Adrenal gland (tissue), 12 donors: ENCODE measurements around the gene HEATR9. TPM values are rescaled to one million over a fixed set of nuclear protein-coding genes. Genes with fewer than 3 reads are reported as not detected.

ENCODE experiments used
- DNase-seq, 7 donors: peaks; one replicate each; pipeline ENCODE4 v3.0.0-alpha.2; 2019 to 2020
- H3K27ac ChIP-seq, 5 donors: fragments of 200-600 bp; sonication (generic) in 4 of 5; 1 replicate in 3 of 5; 2 replicates in 2 of 5; pipeline versions ENCODE4 v1.5.1 to v1.8.0; 2016 to 2020; ENCODE audit warnings: mild to moderate bottlenecking in 1 of 5
- H3K27me3 ChIP-seq: fragments of 200-600 bp; 2 replicates; pipeline ENCODE4 v1.8.0; 2021
- H3K36me3 ChIP-seq, 2 donors: fragments of 200-600 bp; replicated peaks in 1 of 2; 1 replicate in 1 of 2; 2 replicates in 1 of 2; pipeline versions ENCODE4 v1.5.1 to v1.8.0; 2018 to 2022
- H3K4me1 ChIP-seq, 2 donors: fragments of 200-600 bp; replicated peaks in 1 of 2; 1 replicate in 1 of 2; 2 replicates in 1 of 2; pipeline versions ENCODE4 v1.5.1 to v1.8.0; 2018 to 2021
- H3K4me3 ChIP-seq, 4 donors: fragments of 200-600 bp; sonication (generic) in 3 of 4; one replicate each; pipeline ENCODE4 v1.5.1; 2016 to 2018
- H3K9me3 ChIP-seq, 3 donors: fragments of 200-600 bp; sonication (generic) in 1 of 3; replicated peaks in 1 of 3; 1 replicate in 2 of 3; 2 replicates in 1 of 3; pipeline versions ENCODE4 v1.5.1 to v1.8.0; 2016 to 2021
- POLR2A ChIP-seq, 2 donors: fragments of 450-650 bp; IDR thresholded peaks; one replicate each; pipeline ENCODE4 v1.6.1; 2017; ENCODE audit warnings: antibody characterized with exemption in 2 of 2, mild to moderate bottlenecking in 2 of 2, moderate library complexity in 1 of 2
- WGBS, 4 donors: extraction: QIAGEN DNeasy Blood & Tissue Kit in 2 of 4; methylation state at CpG; one replicate each; pipeline versions ENCODE4 v1.1.5 to v1.1.7; 2013 to 2017; 5-methylcytosine and 5-hydroxymethylcytosine counted together
- intact Hi-C, 2 donors: fragments of 100-400 bp; cut with DNase I; formaldehyde crosslinking; loops; one replicate each; pipeline versions ENCODE4 v1.14.1 to v1.15.0; 2022 to 2023
- polyA plus RNA-seq, 3 donors: library from polyadenylated mRNA; stranded (reverse); fragments of 200-250 nt in 2 of 3; fragments of 350-450 nt in 1 of 3; fragmentation: Illumina TruSeq in 1 of 3; extraction: RNeasy Lipid Tissue Mini Kit (QIAGEN cat#74804) in 1 of 3; gene quantifications; one replicate each; pipeline ENCODE4 v1.2.3, GENCODE V29; 2013 to 2014
- total RNA-seq, 9 donors: library from RNA; depleted of rRNA in 4 of 9; stranded (reverse); fragments of >200 nt in 4 of 9; fragments of 120-200 nt in 1 of 9; fragmentation: NEBNext Ultra II Directional in 1 of 9; extraction: Animal tissue kit (Norgen Biotek cat#: 25700) in 1 of 9; gene quantifications; one replicate each; pipeline versions ENCODE4 v1.1.0 to v1.2.4, GENCODE V29; 2013 to 2023
- TF ChIP-seq, protein P1 (sequence below), 6 experiments: fragments of 450-650 bp in 4 of 6; fragments of 200-600 bp in 2 of 6; sonication (generic) in 1 of 6; IDR thresholded peaks; 1 replicate in 5 of 6; 2 replicates in 1 of 6; pipeline versions ENCODE4 v1.5.1 to v1.8.0; 2016 to 2021; ENCODE audit warnings: antibody characterized with exemption in 6 of 6, mild to moderate bottlenecking in 2 of 6, moderate library complexity in 1 of 6
- donor health status: healthy with polysubstance abuse.
- donor health status: Bipolar disorder and iron deficiency.
- donor health status: DM: yes; HTN: yes; CAD: no.
- donor health status: DM: no; HTN: no; CAD: no.
- donor health status: DM: no; HTN: no; CAD: no.
- donor health status: DM: yes; HTN: yes; CAD: no.

Gene HEATR9
- total and polyA plus RNA-seq, 12 donors, result 0.03 to 0.32 (median 0.13) TPM; not detected in 9

DNA sequence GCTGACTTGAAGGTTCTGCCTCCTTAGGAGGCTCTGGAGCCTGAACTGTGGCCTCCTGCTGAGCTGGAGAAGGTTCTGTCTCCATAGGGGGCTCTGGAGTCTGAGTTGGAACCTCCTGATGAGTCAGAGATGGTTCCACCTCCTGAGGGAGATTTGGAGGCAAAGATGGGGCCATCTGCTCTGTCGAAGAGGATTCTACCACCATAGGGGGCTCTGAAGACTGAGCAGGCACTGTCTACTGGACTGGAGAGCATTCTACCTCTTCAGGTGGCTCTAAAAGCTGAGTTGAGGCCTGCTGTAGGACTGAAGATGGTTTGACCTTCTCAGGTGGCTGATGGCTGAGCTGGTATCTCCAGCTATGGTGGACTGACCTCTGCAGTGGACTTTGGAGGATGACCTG, 45.7 kb upstream of the HEATR9 start:
- 95 to 100% (median 95%) methylated on average over 1 of the region's 1 CpG; no CpG with 5 or more reads in 1 of the 4 donors for WGBS, 4 donors
- H3K4me1 ChIP-seq, result no peaks in the 10 kb centered on the region
- H3K36me3 ChIP-seq, result no peaks in the 10 kb centered on the region
- no peak overlapping the region for H3K27ac ChIP-seq
- no peaks in the 10 kb centered on the region for H3K27me3 ChIP-seq
- no peak overlapping the region for H3K4me3 ChIP-seq
- no peaks in the 10 kb centered on the region for H3K9me3 ChIP-seq
- DNase-seq, result no peak
- TF ChIP-seq POLR2A (IDR thresholded peaks at IDR 0.05), result no peak
- TF ChIP-seq, protein P1, sequence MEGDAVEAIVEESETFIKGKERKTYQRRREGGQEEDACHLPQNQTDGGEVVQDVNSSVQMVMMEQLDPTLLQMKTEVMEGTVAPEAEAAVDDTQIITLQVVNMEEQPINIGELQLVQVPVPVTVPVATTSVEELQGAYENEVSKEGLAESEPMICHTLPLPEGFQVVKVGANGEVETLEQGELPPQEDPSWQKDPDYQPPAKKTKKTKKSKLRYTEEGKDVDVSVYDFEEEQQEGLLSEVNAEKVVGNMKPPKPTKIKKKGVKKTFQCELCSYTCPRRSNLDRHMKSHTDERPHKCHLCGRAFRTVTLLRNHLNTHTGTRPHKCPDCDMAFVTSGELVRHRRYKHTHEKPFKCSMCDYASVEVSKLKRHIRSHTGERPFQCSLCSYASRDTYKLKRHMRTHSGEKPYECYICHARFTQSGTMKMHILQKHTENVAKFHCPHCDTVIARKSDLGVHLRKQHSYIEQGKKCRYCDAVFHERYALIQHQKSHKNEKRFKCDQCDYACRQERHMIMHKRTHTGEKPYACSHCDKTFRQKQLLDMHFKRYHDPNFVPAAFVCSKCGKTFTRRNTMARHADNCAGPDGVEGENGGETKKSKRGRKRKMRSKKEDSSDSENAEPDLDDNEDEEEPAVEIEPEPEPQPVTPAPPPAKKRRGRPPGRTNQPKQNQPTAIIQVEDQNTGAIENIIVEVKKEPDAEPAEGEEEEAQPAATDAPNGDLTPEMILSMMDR (IDR thresholded peaks at IDR 0.05), result no peak
- intact Hi-C loops, result no loop called here

DNA sequence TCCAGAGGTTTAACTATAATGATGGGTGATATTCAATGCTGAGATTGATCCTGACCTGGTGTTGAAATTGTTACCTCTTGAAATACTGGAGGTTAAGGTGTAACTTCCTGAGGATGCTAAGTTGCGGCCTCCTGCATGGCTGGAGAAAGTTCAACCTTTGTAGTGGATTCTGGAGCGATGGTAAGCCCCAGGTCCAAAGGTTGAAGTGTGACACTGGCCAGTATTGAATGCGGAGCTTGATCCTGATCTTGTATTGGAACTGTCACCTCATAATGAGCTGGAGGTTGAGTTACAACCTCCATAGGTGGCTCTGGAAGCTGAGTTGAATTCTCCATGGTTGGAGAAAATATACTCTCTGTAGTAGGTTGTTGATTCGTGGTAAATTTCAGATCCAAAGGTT, 44.9 kb upstream of the HEATR9 start:
- 86 to 95% (median 88%) methylated on average over 4 of the region's 4 CpGs for WGBS, 4 donors
- no peaks in the 10 kb centered on the region for H3K36me3 ChIP-seq
- H3K27me3 ChIP-seq, result no peaks in the 10 kb centered on the region
- intact Hi-C loops, result no loop called here
- TF ChIP-seq, protein P1 (IDR thresholded peaks at IDR 0.05), result no peak
- no peak for TF ChIP-seq POLR2A (IDR thresholded peaks at IDR 0.05)
- H3K4me3 ChIP-seq, result no peak overlapping the region
- H3K9me3 ChIP-seq, result no peaks in the 10 kb centered on the region
- no peak for DNase-seq
- H3K27ac ChIP-seq, result no peak overlapping the region
- no peaks in the 10 kb centered on the region for H3K4me1 ChIP-seq

DNA sequence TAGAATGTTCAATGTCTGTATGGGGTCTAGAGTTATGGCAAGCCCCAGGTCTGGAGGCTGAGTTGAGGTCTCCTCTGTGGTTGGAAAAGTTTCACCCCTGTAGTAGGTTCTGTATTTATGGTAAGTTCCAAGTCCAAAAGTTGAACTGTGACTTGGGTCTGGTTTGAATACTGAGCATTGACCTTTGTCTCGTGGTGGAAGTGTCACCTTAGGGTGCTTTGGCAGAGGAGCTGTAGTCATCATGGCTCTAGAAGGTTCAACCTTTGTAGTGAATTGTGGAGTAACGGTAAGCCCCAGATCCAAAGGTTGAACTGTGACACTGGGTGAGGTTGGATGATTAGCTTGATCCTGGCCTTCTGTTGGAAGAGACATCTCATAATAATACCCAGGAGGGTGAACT, 44.3 kb upstream of the HEATR9 start:
- TF ChIP-seq POLR2A (IDR thresholded peaks at IDR 0.05), result no peak
- TF ChIP-seq, protein P1 (IDR thresholded peaks at IDR 0.05), result no peak
- Histone ChIP-seq H3K27me3 (no peaks in the 10 kb centered on the region), H3K36me3 (no peaks in the 10 kb centered on the region), H3K4me3 (no peak overlapping the region), H3K9me3 (no peaks in the 10 kb centered on the region), H3K4me1 (no peaks in the 10 kb centered on the region), H3K27ac (no peak overlapping the region)
- no peak for DNase-seq
- 84 to 90% (median 86%) methylated on average over 2 of the region's 2 CpGs for WGBS, 4 donors
- intact Hi-C loops, result no loop called here

DNA sequence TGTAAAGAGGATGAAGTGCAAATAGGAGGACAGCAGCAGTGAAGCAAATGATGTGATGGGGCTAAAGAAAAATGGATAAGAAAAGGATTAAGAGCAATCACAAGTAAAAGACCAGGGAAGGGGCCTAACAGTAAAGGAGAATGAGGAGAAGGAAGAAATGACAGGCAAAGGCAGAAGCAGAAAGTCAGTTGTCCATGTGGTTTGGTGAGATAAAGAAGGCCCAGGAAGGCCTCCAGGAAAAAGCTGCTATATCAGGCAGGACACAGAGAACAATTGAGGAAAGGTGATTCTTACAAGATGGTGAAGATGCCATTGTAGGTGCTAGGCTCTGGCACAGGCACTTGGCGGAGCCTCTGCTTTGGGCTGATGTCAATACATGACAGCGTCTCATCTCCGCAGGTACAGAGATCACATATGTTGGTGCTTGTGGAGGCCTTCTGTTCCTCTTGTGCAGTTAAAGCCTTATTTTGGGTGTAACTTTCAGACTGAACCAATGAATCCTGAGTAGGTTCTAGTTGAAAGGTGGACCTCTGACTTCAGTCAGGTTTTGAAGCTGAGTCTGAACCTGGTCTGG, 43.7 kb upstream of the HEATR9 start:
- Histone ChIP-seq H3K27ac (no peak overlapping the region), H3K9me3 (no peaks in the 10 kb centered on the region), H3K36me3 (no peaks in the 10 kb centered on the region), H3K4me3 (no peak overlapping the region), H3K27me3 (no peaks in the 10 kb centered on the region), H3K4me1 (no peaks in the 10 kb centered on the region)
- 92 to 99% (median 97%) methylated on average over 3 of the region's 3 CpGs for WGBS, 4 donors
- no peak for DNase-seq
- TF ChIP-seq, protein P1 (IDR thresholded peaks at IDR 0.05), result no peak
- intact Hi-C loops, result no loop called here
